ENCODE measurements around the gene THAP10. TPM values are rescaled to one million over a fixed set of nuclear protein-coding genes. Genes with fewer than 3 reads are reported as not detected.
A peak's percentile ranks its signal among the peaks of the same experiment; 100 is the strongest.

THAP10 gene
- total RNA-seq, 1 experiment from 2014 or later: 1.9 TPM

GRCh38 chr15:70902107-70902506 is 9.9 kb upstream of the THAP10 start:
- Histone ChIP-seq H3K4me3 (ENCODE audit: low read depth, low read length) (no peak overlapping the region), H3K36me3 (ENCODE audit: control insufficient read depth, insufficient read depth, low read length) (no peaks in the 10 kb centered on the region), H3K4me1 (peaks cover 15% of the 10 kb centered on the region), H3K9me3 (peaks cover 3% of the 10 kb centered on the region; the same call in 1 of the 2 replicates), H3K27me3 (replicated peaks; ENCODE audit: control insufficient read depth, insufficient read depth, low read length) (no peaks in the 10 kb centered on the region)
- DNase-seq: peak; percentile 27 to 44
- no TSS peak for BruUV-seq (replicated peaks)
- Mint-ChIP-seq H3K27ac (ENCODE audit: unreplicated experiment) (no peak overlapping the region), H3K4me3 (ENCODE audit: unreplicated experiment) (no peak overlapping the region), H3K36me3 (ENCODE audit: insufficient read depth, unreplicated experiment) (no peaks in the 10 kb centered on the region), H3K9me3 (ENCODE audit: unreplicated experiment) (peaks cover 19% of the 10 kb centered on the region), H3K4me1 (ENCODE audit: low read depth, unreplicated experiment) (peaks cover 20% of the 10 kb centered on the region), H3K27me3 (ENCODE audit: insufficient read depth, unreplicated experiment) (no peaks in the 10 kb centered on the region)
- ChIA-PET POLR2A (no interaction called here), CTCF (no interaction called here)
- intact Hi-C loops (cut with micrococcal nuclease; ENCODE audit: unreplicated experiment): no loop called here
- TF ChIP-seq CTCF (IDR thresholded peaks at IDR 0.05; ENCODE audit: insufficient read depth in 1 of 2, low read depth in 1 of 2, low read length in 1 of 2, severe bottlenecking in 1 of 2, unreplicated experiment in 1 of 2): no peak

- H3K27me3 Mint-ChIP-seq (ENCODE audit: insufficient read depth, unreplicated experiment): no peaks in the 10 kb centered on the region
- H3K4me3 Mint-ChIP-seq (ENCODE audit: unreplicated experiment): peak overlapping the region; percentile 92
- ChIA-PET POLR2A (no interaction called here), CTCF (interaction anchor here (1.0 to 1.5 kb wide), 3 partner anchors 18 to 39 kb away, joined by 4 to 5 read pairs (median 4); partner anchors contain the start of gene LARP6)
- no peaks in the 10 kb centered on the region for H3K36me3 ChIP-seq (ENCODE audit: control insufficient read depth, insufficient read depth, low read length)
- no peaks in the 10 kb centered on the region for H3K9me3 Mint-ChIP-seq (ENCODE audit: unreplicated experiment)
- H3K27ac Mint-ChIP-seq (ENCODE audit: unreplicated experiment): peak overlapping the region; percentile 93
- peaks cover 12% of the 10 kb centered on the region for H3K4me1 Mint-ChIP-seq (ENCODE audit: low read depth, unreplicated experiment)
- no peaks in the 10 kb centered on the region for H3K27me3 ChIP-seq (replicated peaks; ENCODE audit: control insufficient read depth, insufficient read depth, low read length)
- H3K4me1 ChIP-seq: no peaks in the 10 kb centered on the region; the same call in 1 of the 2 replicates
- no TSS peak for BruUV-seq (replicated peaks)
- H3K4me3 ChIP-seq (ENCODE audit: low read depth, low read length): peak overlapping the region; percentile 80
- peaks cover 17% of the 10 kb centered on the region for H3K36me3 Mint-ChIP-seq (ENCODE audit: insufficient read depth, unreplicated experiment)
- TF ChIP-seq CTCF (IDR thresholded peaks at IDR 0.05; ENCODE audit: insufficient read depth in 1 of 2, low read depth in 1 of 2, low read length in 1 of 2, severe bottlenecking in 1 of 2, unreplicated experiment in 1 of 2): peak; percentile 11 to 47
- peak; percentile 40 to 42 for DNase-seq
- H3K9me3 ChIP-seq: no peaks in the 10 kb centered on the region
- intact Hi-C loops (cut with micrococcal nuclease; ENCODE audit: unreplicated experiment): loop anchor here (1.0 kb wide), 1 partner anchor 210 kb away; no protein-coding TSS in a partner anchor
These were observed 803 bp upstream of the THAP10 start for GRCh38 chr15:70892912-70893560.

- intact Hi-C loops (cut with micrococcal nuclease; ENCODE audit: unreplicated experiment): no loop called here
- no peaks in the 10 kb centered on the region for H3K27me3 ChIP-seq (replicated peaks; ENCODE audit: control insufficient read depth, insufficient read depth, low read length)
- no peak for TF ChIP-seq CTCF (IDR thresholded peaks at IDR 0.05; ENCODE audit: insufficient read depth in 1 of 2, low read depth in 1 of 2, low read length in 1 of 2, severe bottlenecking in 1 of 2, unreplicated experiment in 1 of 2)
- H3K4me3 ChIP-seq (ENCODE audit: low read depth, low read length): no peak overlapping the region
- no peaks in the 10 kb centered on the region for H3K36me3 ChIP-seq (ENCODE audit: control insufficient read depth, insufficient read depth, low read length)
- no peaks in the 10 kb centered on the region for H3K4me1 Mint-ChIP-seq (ENCODE audit: low read depth, unreplicated experiment)
- CTCF ChIA-PET: no interaction called here
- H3K4me3 Mint-ChIP-seq (ENCODE audit: unreplicated experiment): no peak overlapping the region
- H3K9me3 Mint-ChIP-seq (ENCODE audit: unreplicated experiment): no peaks in the 10 kb centered on the region
- POLR2A ChIA-PET: no interaction called here
- H3K4me1 ChIP-seq: no peaks in the 10 kb centered on the region; the same call in 1 of the 2 replicates
- no peak overlapping the region for H3K27ac Mint-ChIP-seq (ENCODE audit: unreplicated experiment)
- BruUV-seq (replicated peaks): no TSS peak
- H3K27me3 Mint-ChIP-seq (ENCODE audit: insufficient read depth, unreplicated experiment): peaks cover 2% of the 10 kb centered on the region
- DNase-seq: no peak
- no peaks in the 10 kb centered on the region for H3K36me3 Mint-ChIP-seq (ENCODE audit: insufficient read depth, unreplicated experiment)
- H3K9me3 ChIP-seq: no peaks in the 10 kb centered on the region
These were observed 9.9 kb downstream of the THAP10 start for GRCh38 chr15:70882361-70882760.

All from Caco-2 (cell line).